ENCODE results near the gene ICAM3.
"Not testable (repeated sequence)": the region's sequence is repeated elsewhere in the genome, so short reads cannot be mapped to it uniquely, and the experiment has no call there.

The ICAM3 gene

GRCh38 chr19:10366950-10367512 lies 27.6 kb upstream of the ICAM3 start:
- WGBS (ENCODE audit: extremely low coverage, insufficient coverage, low lambda C conversion rate): no CpG with 5 or more reads among the region's 4 CpGs
- not testable (repeated sequence) for H3K23ac ChIP-seq (ENCODE audit: low read length); DNase-seq

GRCh38 chr19:10365518-10365917 lies 26.1 kb upstream of the ICAM3 start:
- no peak overlapping the region for H3K4ac ChIP-seq (ENCODE audit: low read depth, low read length)
- no peak overlapping the region for H3K23ac ChIP-seq (ENCODE audit: low read length)
- H3K27me3 ChIP-seq (ENCODE audit: insufficient read depth, low read length, poor library complexity): no peaks in the 10 kb centered on the region
- H3K9ac ChIP-seq (ENCODE audit: low read length): no peak overlapping the region
- H3K79me2 ChIP-seq (ENCODE audit: control insufficient read depth, insufficient read depth, low read length): no peaks in the 10 kb centered on the region
- H3K79me1 ChIP-seq (ENCODE audit: low read length): no peaks in the 10 kb centered on the region
- H3K27ac ChIP-seq (ENCODE audit: low read depth, low read length): no peak overlapping the region
- H3K4me1 ChIP-seq (ENCODE audit: control insufficient read depth, low read depth, low read length): no peaks in the 10 kb centered on the region
- no peak overlapping the region for H2BK120ac ChIP-seq (ENCODE audit: low read depth, low read length)
- H3K18ac ChIP-seq (ENCODE audit: low read length): no peak overlapping the region
- no peak overlapping the region for H2AK5ac ChIP-seq (ENCODE audit: low read length)
- no peak overlapping the region for H4K8ac ChIP-seq (ENCODE audit: low read depth, low read length)
- no peaks in the 10 kb centered on the region for H3K36me3 ChIP-seq (ENCODE audit: control insufficient read depth, insufficient read depth, low read length)
- WGBS (ENCODE audit: extremely low coverage, insufficient coverage, low lambda C conversion rate): no CpG with 5 or more reads among the region's 23 CpGs
- H3K4me2 ChIP-seq (ENCODE audit: low read length): no peak overlapping the region
- H4K5ac ChIP-seq (ENCODE audit: low read length): no peak overlapping the region
- no peak overlapping the region for H2BK15ac ChIP-seq (replicated peaks; ENCODE audit: low read depth)
- H3K4me3 ChIP-seq (ENCODE audit: low read length): no peak overlapping the region
- no peak for DNase-seq
- H2BK5ac ChIP-seq (ENCODE audit: low read length): no peak overlapping the region
- H3K56ac ChIP-seq (ENCODE audit: low read length): no peak overlapping the region

More at GRCh38 chr19:10366950-10367512, 27.6 kb upstream of the ICAM3 start:
- H4K5ac ChIP-seq (ENCODE audit: low read length); H3K4ac ChIP-seq (ENCODE audit: low read depth, low read length); H3K4me2 ChIP-seq (ENCODE audit: low read length); H3K56ac ChIP-seq (ENCODE audit: low read length); H3K4me1 ChIP-seq (ENCODE audit: control insufficient read depth, low read depth, low read length); H3K4me3 ChIP-seq (ENCODE audit: low read length); H2BK15ac ChIP-seq (replicated peaks; ENCODE audit: low read depth); H3K9ac ChIP-seq (ENCODE audit: low read length); H3K79me1 ChIP-seq (ENCODE audit: low read length); H2AK5ac ChIP-seq (ENCODE audit: low read length); H3K18ac ChIP-seq (ENCODE audit: low read length); H2BK5ac ChIP-seq (ENCODE audit: low read length); H3K79me2 ChIP-seq (ENCODE audit: control insufficient read depth, insufficient read depth, low read length); H3K27ac ChIP-seq (ENCODE audit: low read depth, low read length); H4K8ac ChIP-seq (ENCODE audit: low read depth, low read length); H2BK120ac ChIP-seq (ENCODE audit: low read depth, low read length); H3K36me3 ChIP-seq (ENCODE audit: control insufficient read depth, insufficient read depth, low read length); H3K27me3 ChIP-seq (ENCODE audit: insufficient read depth, low read length, poor library complexity): not testable (repeated sequence)

GRCh38 chr19:10364644-10365043 lies 25.2 kb upstream of the ICAM3 start:
- H3K9ac ChIP-seq (ENCODE audit: low read length): no peak overlapping the region
- no peak overlapping the region for H3K56ac ChIP-seq (ENCODE audit: low read length)
- no peak overlapping the region for H4K5ac ChIP-seq (ENCODE audit: low read length)
- H2BK120ac ChIP-seq (ENCODE audit: low read depth, low read length): no peak overlapping the region
- no peak overlapping the region for H3K4me2 ChIP-seq (ENCODE audit: low read length)
- H3K79me2 ChIP-seq (ENCODE audit: control insufficient read depth, insufficient read depth, low read length): no peaks in the 10 kb centered on the region
- no peak overlapping the region for H2BK15ac ChIP-seq (replicated peaks; ENCODE audit: low read depth)
- no peak overlapping the region for H2BK5ac ChIP-seq (ENCODE audit: low read length)
- no peak overlapping the region for H4K8ac ChIP-seq (ENCODE audit: low read depth, low read length)
- no peak overlapping the region for H3K23ac ChIP-seq (ENCODE audit: low read length)
- H3K36me3 ChIP-seq (ENCODE audit: control insufficient read depth, insufficient read depth, low read length): no peaks in the 10 kb centered on the region
- whole genome bisulfite sequencing (ENCODE audit: extremely low coverage, insufficient coverage, low lambda C conversion rate): no CpG with 5 or more reads among the region's 19 CpGs
- DNase-seq: no peak
- H3K4me1 ChIP-seq (ENCODE audit: control insufficient read depth, low read depth, low read length): no peaks in the 10 kb centered on the region
- no peak overlapping the region for H3K4ac ChIP-seq (ENCODE audit: low read depth, low read length)
- H3K79me1 ChIP-seq (ENCODE audit: low read length): no peaks in the 10 kb centered on the region
- H3K27me3 ChIP-seq (ENCODE audit: insufficient read depth, low read length, poor library complexity): no peaks in the 10 kb centered on the region
- no peak overlapping the region for H3K18ac ChIP-seq (ENCODE audit: low read length)
- H3K4me3 ChIP-seq (ENCODE audit: low read length): no peak overlapping the region
- H2AK5ac ChIP-seq (ENCODE audit: low read length): no peak overlapping the region
- H3K27ac ChIP-seq (ENCODE audit: low read depth, low read length): no peak overlapping the region

- Histone ChIP-seq H3K23ac (ENCODE audit: low read length) (no peak overlapping the region), H3K18ac (ENCODE audit: low read length) (no peak overlapping the region), H2BK15ac (replicated peaks; ENCODE audit: low read depth) (no peak overlapping the region), H4K8ac (ENCODE audit: low read depth, low read length) (no peak overlapping the region), H2AK5ac (ENCODE audit: low read length) (no peak overlapping the region), H3K9ac (ENCODE audit: low read length) (no peak overlapping the region), H2BK5ac (ENCODE audit: low read length) (no peak overlapping the region), H3K79me1 (ENCODE audit: low read length) (no peaks in the 10 kb centered on the region), H2BK120ac (ENCODE audit: low read depth, low read length) (no peak overlapping the region), H3K27ac (ENCODE audit: low read depth, low read length) (no peak overlapping the region), H3K4me1 (ENCODE audit: control insufficient read depth, low read depth, low read length) (no peaks in the 10 kb centered on the region), H3K4me2 (ENCODE audit: low read length) (no peak overlapping the region), H3K4ac (ENCODE audit: low read depth, low read length) (no peak overlapping the region), H3K36me3 (ENCODE audit: control insufficient read depth, insufficient read depth, low read length) (no peaks in the 10 kb centered on the region), H4K5ac (ENCODE audit: low read length) (no peak overlapping the region), H3K56ac (ENCODE audit: low read length) (no peak overlapping the region), H3K4me3 (ENCODE audit: low read length) (no peak overlapping the region), H3K27me3 (ENCODE audit: insufficient read depth, low read length, poor library complexity) (no peaks in the 10 kb centered on the region), H3K79me2 (ENCODE audit: control insufficient read depth, insufficient read depth, low read length) (no peaks in the 10 kb centered on the region)
- peak; percentile 64 for DNase-seq
- WGBS (ENCODE audit: extremely low coverage, insufficient coverage, low lambda C conversion rate): no CpG with 5 or more reads among the region's 12 CpGs
Observed at GRCh38 chr19:10363789-10364281, 24.4 kb upstream of the ICAM3 start.

DNA sequence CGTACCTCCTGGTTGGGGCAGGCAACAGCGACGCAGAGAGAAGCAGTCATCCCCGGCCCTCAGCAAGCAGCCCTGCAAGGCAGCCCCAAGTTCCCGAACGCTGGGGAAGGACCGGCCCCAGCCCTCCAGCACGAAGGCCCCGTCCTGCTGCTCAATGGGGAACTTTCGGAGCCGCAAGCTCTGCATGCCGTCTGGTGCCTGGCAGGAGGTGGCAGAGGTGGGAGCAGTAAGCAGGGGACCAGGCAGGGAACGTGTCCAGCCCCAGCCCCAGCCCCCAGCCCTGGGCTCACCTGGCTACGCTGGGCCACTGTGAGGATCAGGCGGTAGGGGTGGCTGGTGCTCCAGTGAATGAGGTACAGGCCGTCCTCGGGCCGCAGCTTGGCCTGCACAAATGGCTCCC lies 22.8 kb upstream of the ICAM3 start:
- Histone ChIP-seq H3K56ac (ENCODE audit: low read length) (no peak overlapping the region), H3K9ac (ENCODE audit: low read length) (no peak overlapping the region), H4K5ac (ENCODE audit: low read length) (no peak overlapping the region), H2BK120ac (ENCODE audit: low read depth, low read length) (no peak overlapping the region), H3K23ac (ENCODE audit: low read length) (no peak overlapping the region), H3K4me1 (ENCODE audit: control insufficient read depth, low read depth, low read length) (no peaks in the 10 kb centered on the region), H4K8ac (ENCODE audit: low read depth, low read length) (no peak overlapping the region), H2BK15ac (replicated peaks; ENCODE audit: low read depth) (no peak overlapping the region), H3K4ac (ENCODE audit: low read depth, low read length) (no peak overlapping the region), H2AK5ac (ENCODE audit: low read length) (no peak overlapping the region), H3K79me1 (ENCODE audit: low read length) (no peaks in the 10 kb centered on the region), H3K27ac (ENCODE audit: low read depth, low read length) (no peak overlapping the region), H3K4me3 (ENCODE audit: low read length) (no peak overlapping the region), H3K79me2 (ENCODE audit: control insufficient read depth, insufficient read depth, low read length) (no peaks in the 10 kb centered on the region), H3K27me3 (ENCODE audit: insufficient read depth, low read length, poor library complexity) (no peaks in the 10 kb centered on the region), H2BK5ac (ENCODE audit: low read length) (no peak overlapping the region), H3K36me3 (ENCODE audit: control insufficient read depth, insufficient read depth, low read length) (no peaks in the 10 kb centered on the region), H3K18ac (ENCODE audit: low read length) (no peak overlapping the region), H3K4me2 (ENCODE audit: low read length) (no peak overlapping the region)
- DNase-seq: no peak
- no CpG with 5 or more reads among the region's 18 CpGs for WGBS (ENCODE audit: extremely low coverage, insufficient coverage, low lambda C conversion rate)

DNA sequence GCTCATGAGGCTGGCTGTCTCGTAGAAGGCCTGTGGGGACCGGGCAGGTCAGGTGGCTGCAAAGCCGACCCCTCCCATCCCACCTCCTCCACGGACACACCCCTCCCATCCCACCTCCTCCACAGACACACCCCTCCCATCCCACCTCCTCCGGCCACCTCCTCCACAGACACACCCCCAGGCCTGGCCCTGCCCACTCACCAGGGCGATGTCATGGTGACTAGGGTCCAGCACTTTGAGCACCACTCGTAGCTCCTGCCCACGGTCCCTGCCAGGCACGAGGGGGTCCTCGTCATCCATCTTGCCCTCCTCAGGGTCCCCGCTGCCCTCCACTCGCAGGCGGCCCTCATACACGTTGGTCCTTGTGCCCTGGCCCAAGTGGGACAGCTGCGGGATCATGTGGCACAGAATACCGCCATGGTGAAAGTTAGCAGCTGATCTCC lies 22.2 kb upstream of the ICAM3 start:
- Histone ChIP-seq H2AK5ac (ENCODE audit: low read length) (no peak overlapping the region), H3K79me1 (ENCODE audit: low read length) (no peaks in the 10 kb centered on the region), H3K79me2 (ENCODE audit: control insufficient read depth, insufficient read depth, low read length) (no peaks in the 10 kb centered on the region), H3K4ac (ENCODE audit: low read depth, low read length) (no peak overlapping the region), H3K4me3 (ENCODE audit: low read length) (no peak overlapping the region), H3K56ac (ENCODE audit: low read length) (no peak overlapping the region), H3K18ac (ENCODE audit: low read length) (no peak overlapping the region), H3K27me3 (ENCODE audit: insufficient read depth, low read length, poor library complexity) (no peaks in the 10 kb centered on the region), H4K8ac (ENCODE audit: low read depth, low read length) (no peak overlapping the region), H3K9ac (ENCODE audit: low read length) (no peak overlapping the region), H4K5ac (ENCODE audit: low read length) (no peak overlapping the region), H3K36me3 (ENCODE audit: control insufficient read depth, insufficient read depth, low read length) (no peaks in the 10 kb centered on the region), H3K23ac (ENCODE audit: low read length) (no peak overlapping the region), H2BK15ac (replicated peaks; ENCODE audit: low read depth) (no peak overlapping the region), H2BK5ac (ENCODE audit: low read length) (no peak overlapping the region), H2BK120ac (ENCODE audit: low read depth, low read length) (no peak overlapping the region), H3K27ac (ENCODE audit: low read depth, low read length) (no peak overlapping the region), H3K4me2 (ENCODE audit: low read length) (no peak overlapping the region), H3K4me1 (ENCODE audit: control insufficient read depth, low read depth, low read length) (no peaks in the 10 kb centered on the region)
- WGBS (ENCODE audit: extremely low coverage, insufficient coverage, low lambda C conversion rate): no CpG with 5 or more reads among the region's 16 CpGs
- no peak for DNase-seq

Data from mesendoderm (in vitro differentiated cells).